ENCODE measurements around the gene PTPRO. TPM values are rescaled to one million over a fixed set of nuclear protein-coding genes. Genes with fewer than 3 reads are reported as not detected.

PTPRO gene
- total RNA-seq, 6 experiments from 2014 or later: 0.43 to 2.7 (median 1.1) TPM

DNA sequence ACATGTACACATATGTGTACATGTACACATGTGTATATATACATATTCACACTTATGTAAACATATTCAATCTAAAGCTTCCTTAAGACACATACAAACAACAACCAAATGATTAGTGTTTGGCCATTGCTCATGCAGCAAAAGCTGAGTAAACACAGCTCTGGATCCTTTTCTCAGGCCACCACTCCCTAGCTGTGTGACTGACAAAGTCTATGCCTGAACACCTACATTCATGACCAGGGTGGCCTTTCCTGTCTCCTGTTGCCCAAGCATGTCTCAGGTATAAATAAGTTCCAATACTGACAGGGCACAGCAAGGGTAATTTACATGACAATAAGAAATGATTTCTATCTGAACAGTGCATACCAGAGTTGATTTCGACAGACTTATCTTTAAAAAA lies 1.4 kb upstream of the PTPRO start:
- peaks cover 0 to 7% (median 0%) of the 10 kb centered on the region in 4 donors for H3K4me1 ChIP-seq
- no peak overlapping the region for H3K4me3 ChIP-seq
- H3K27ac ChIP-seq: no peak overlapping the region
- H3K36me3 ChIP-seq: no peaks in the 10 kb centered on the region
- H3K27me3 ChIP-seq: peaks cover 0 to 3% of the 10 kb centered on the region in 2 donors
- DNase-seq: no peak
- 62% methylated on average over 1 of the region's 1 CpG for WGBS (ENCODE audit: insufficient coverage, low coverage, low lambda C conversion rate, missing lambda C conversion rate)
- no peaks in the 10 kb centered on the region for H3K9me3 ChIP-seq
- TF ChIP-seq POLR2A (IDR thresholded peaks at IDR 0.05): no peak
- TF ChIP-seq, protein P1, sequence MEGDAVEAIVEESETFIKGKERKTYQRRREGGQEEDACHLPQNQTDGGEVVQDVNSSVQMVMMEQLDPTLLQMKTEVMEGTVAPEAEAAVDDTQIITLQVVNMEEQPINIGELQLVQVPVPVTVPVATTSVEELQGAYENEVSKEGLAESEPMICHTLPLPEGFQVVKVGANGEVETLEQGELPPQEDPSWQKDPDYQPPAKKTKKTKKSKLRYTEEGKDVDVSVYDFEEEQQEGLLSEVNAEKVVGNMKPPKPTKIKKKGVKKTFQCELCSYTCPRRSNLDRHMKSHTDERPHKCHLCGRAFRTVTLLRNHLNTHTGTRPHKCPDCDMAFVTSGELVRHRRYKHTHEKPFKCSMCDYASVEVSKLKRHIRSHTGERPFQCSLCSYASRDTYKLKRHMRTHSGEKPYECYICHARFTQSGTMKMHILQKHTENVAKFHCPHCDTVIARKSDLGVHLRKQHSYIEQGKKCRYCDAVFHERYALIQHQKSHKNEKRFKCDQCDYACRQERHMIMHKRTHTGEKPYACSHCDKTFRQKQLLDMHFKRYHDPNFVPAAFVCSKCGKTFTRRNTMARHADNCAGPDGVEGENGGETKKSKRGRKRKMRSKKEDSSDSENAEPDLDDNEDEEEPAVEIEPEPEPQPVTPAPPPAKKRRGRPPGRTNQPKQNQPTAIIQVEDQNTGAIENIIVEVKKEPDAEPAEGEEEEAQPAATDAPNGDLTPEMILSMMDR (IDR thresholded peaks at IDR 0.05): no peak
- intact Hi-C loops (cut with DNase I): no loop called here
- no peak for ATAC-seq

DNA sequence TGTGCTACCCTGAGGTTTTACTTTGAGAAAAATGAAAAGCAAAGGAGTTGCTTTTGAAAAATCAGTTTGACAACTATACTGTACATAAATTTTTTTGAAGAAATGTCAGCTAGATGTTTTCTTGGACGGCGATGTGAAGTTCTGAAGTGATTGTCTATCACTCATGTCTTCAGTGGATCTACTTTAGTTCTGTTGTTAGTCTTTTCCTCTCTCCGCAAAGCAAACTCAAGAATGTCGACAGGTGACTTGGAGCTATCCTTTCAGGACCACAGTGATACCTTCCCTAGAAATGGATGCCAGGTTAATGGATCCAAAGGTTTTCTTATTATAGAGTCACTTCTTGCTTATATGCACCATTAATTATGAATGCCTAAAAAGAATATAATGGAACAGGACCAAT lies 1.2 kb downstream of the PTPRO start:
- intact Hi-C loops (cut with DNase I): no loop called here
- ATAC-seq (no peak), DNase-seq (no peak)
- TF ChIP-seq, protein P1 (IDR thresholded peaks at IDR 0.05): no peak
- no peak for TF ChIP-seq POLR2A (IDR thresholded peaks at IDR 0.05)
- Histone ChIP-seq H3K27me3 (peaks cover 0 to 3% of the 10 kb centered on the region in 2 donors), H3K36me3 (no peaks in the 10 kb centered on the region), H3K9me3 (no peaks in the 10 kb centered on the region), H3K4me3 (no peak overlapping the region), H3K4me1 (peaks cover 0 to 7% (median 0%) of the 10 kb centered on the region in 4 donors), H3K27ac (no peak overlapping the region)
- 9% methylated on average over 4 of the region's 4 CpGs for WGBS (ENCODE audit: insufficient coverage, low coverage, low lambda C conversion rate, missing lambda C conversion rate)

DNA sequence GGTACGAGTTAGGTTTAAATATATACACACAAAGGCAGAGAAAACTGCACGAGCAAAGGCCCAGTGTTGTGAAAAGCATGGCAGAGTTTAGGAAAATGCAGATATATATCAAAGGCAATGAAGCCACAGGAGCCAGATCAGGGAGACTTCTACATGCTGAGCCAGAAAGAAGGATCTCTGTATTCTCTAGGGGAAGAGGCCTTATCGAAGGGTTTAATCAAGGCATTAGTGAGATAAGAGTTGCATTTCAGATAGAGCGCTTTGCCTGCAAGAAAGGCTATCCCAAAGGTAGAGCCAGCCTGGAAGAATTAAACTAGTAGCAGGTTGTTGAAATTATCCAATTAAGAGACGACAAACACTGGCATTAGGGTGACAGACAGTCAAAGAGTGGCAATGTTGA lies 7.6 kb downstream of the PTPRO start:
- TF ChIP-seq, protein P1 (IDR thresholded peaks at IDR 0.05): no peak
- no peak for TF ChIP-seq POLR2A (IDR thresholded peaks at IDR 0.05)
- Histone ChIP-seq H3K27me3 (no peaks in the 10 kb centered on the region), H3K4me3 (no peak overlapping the region), H3K27ac (no peak overlapping the region), H3K4me1 (no peaks in the 10 kb centered on the region), H3K9me3 (no peaks in the 10 kb centered on the region), H3K36me3 (no peaks in the 10 kb centered on the region)
- WGBS (ENCODE audit: insufficient coverage, low coverage, low lambda C conversion rate, missing lambda C conversion rate): 43% methylated on average over 5 of the region's 5 CpGs
- DNase-seq (no peak), ATAC-seq (no peak)
- intact Hi-C loops (cut with DNase I): no loop called here

DNA sequence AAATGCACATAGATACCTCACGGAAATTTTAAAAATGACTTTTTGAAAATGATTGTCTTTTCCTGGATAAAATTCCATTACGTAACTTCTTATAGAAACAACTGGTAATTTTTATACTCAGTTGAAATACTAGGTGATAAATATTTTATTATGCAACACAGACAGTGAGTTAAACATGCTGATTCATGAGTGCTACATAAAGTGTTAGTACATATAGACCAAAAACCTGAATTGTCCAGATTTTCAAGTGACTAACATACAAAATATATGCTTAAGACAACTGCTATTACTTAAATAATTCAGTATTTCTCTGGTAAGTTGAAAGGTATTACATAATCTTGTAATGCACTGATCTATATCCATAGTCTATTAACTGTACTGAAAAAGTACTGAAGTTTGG lies 11.9 kb downstream of the PTPRO start:
- no peaks in the 10 kb centered on the region for H3K27me3 ChIP-seq
- H3K9me3 ChIP-seq: no peaks in the 10 kb centered on the region
- no peak for TF ChIP-seq POLR2A (IDR thresholded peaks at IDR 0.05)
- TF ChIP-seq, protein P1 (IDR thresholded peaks at IDR 0.05): no peak
- no peaks in the 10 kb centered on the region for H3K36me3 ChIP-seq
- 42% methylated on average over 2 of the region's 2 CpGs for WGBS (ENCODE audit: insufficient coverage, low coverage, low lambda C conversion rate, missing lambda C conversion rate)
- H3K4me3 ChIP-seq: no peak overlapping the region
- no peak overlapping the region for H3K27ac ChIP-seq
- no peaks in the 10 kb centered on the region for H3K4me1 ChIP-seq
- intact Hi-C loops (cut with DNase I): no loop called here
- DNase-seq: no peak
- ATAC-seq: no peak

DNA sequence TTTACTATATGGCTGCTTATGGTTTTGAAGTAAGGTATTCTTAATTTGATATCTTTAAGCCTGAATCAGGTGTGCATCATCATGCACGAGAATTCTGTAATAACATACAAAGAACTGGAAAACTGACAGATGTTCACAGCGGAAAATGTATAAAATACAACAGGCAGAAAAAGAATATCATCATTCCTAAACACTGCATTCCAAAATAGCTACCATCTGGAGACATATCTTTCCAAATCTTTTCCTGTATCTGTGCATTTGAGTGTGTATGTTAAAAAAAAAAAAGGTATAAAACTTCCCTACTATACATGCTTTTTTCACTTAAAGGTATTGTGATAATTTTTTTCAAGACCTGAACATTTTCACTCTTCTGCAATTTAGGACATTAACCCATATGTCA lies 13.7 kb downstream of the PTPRO start:
- 42% methylated on average over 2 of the region's 2 CpGs for WGBS (ENCODE audit: insufficient coverage, low coverage, low lambda C conversion rate, missing lambda C conversion rate)
- H3K4me3 ChIP-seq: no peak overlapping the region
- no peak for TF ChIP-seq POLR2A (IDR thresholded peaks at IDR 0.05)
- TF ChIP-seq, protein P1 (IDR thresholded peaks at IDR 0.05): no peak
- H3K9me3 ChIP-seq: no peaks in the 10 kb centered on the region
- H3K4me1 ChIP-seq: no peaks in the 10 kb centered on the region
- no peak overlapping the region for H3K27ac ChIP-seq
- DNase-seq (no peak), ATAC-seq (no peak)
- intact Hi-C loops (cut with DNase I): no loop called here
- H3K27me3 ChIP-seq: no peaks in the 10 kb centered on the region
- no peaks in the 10 kb centered on the region for H3K36me3 ChIP-seq
